HepG2 (cell line): ENCODE measurements around the gene PPM1H. TPM values are rescaled to one million over a fixed set of nuclear protein-coding genes. Genes with fewer than 3 reads are reported as not detected.

ENCODE experiments used
- CHD4 ChIP-seq: fragments of 200-600 bp; sonication (generic); IDR thresholded peaks from 2 replicates; pipeline ENCODE4 v1.7.0; 2017; ENCODE audit warnings: mild to moderate bottlenecking, low read length, borderline replicate concordance
- HNRNPL ChIP-seq: fragments of 200-400 bp; formaldehyde crosslinking; IDR thresholded peaks from 2 replicates; pipeline ENCODE4 v1.6.1; 2017; ENCODE audit warnings: mild to moderate bottlenecking, low read depth, low read length
- KAT7 ChIP-seq: IDR thresholded peaks from 2 replicates; pipeline ENCODE4 v1.6.1; 2018; ENCODE audit warnings: borderline replicate concordance, missing compliant biosample characterization
- SAFB2 ChIP-seq: sonication (generic); formaldehyde crosslinking; IDR thresholded peaks from 2 replicates; pipeline ENCODE4 v1.5.1; 2020; ENCODE audit warnings: missing genetic modification reagents, low read depth, mild to moderate bottlenecking, borderline replicate concordance
- SOX5 ChIP-seq: IDR thresholded peaks from 2 replicates; pipeline ENCODE4 v1.6.1; 2016; ENCODE audit warnings: borderline replicate concordance
- XBP1 ChIP-seq: sonication (generic); formaldehyde crosslinking; IDR thresholded peaks from 2 replicates; pipeline ENCODE4 v1.5.0; 2020; ENCODE audit warnings: missing genetic modification reagents
- ZNF12 ChIP-seq: sonication (generic); formaldehyde crosslinking; IDR thresholded peaks from 2 replicates; pipeline ENCODE4 v1.5.0; 2020; ENCODE audit warnings: missing genetic modification reagents
- ZNF317 ChIP-seq: sonication (generic); formaldehyde crosslinking; IDR thresholded peaks from 2 replicates; pipeline ENCODE4 v1.5.0; 2020; ENCODE audit warnings: mild to moderate bottlenecking, missing genetic modification reagents
- ZNF761 ChIP-seq: sonication (generic); formaldehyde crosslinking; conservative IDR thresholded peaks from 2 replicates; pipeline ENCODE4 v1.4.0; 2020; ENCODE audit warnings: mild to moderate bottlenecking, missing genetic modification reagents
- polyA plus RNA-seq, 8 experiments: library from polyadenylated mRNA; depleted of rRNA in 3 of 8; stranded (reverse) in 7 of 8; unstranded in 1 of 8; fragments of >200 nt; fragmentation: Illumina TruSeq in 4 of 8; extraction: Trizol in 4 of 8; gene quantifications; 2 replicates each; pipeline versions ENCODE4 v1.2.1 to v1.2.3, GENCODE V29; 2011 to 2016; ENCODE audit warnings: low read depth in 4 of 8, missing spikeins in 1 of 8, mixed read lengths in 1 of 8; ENCODE audit not compliant: insufficient read depth in 1 of 8
- total RNA-seq, 5 experiments: library from RNA; depleted of rRNA; stranded (reverse); fragments of >200 nt; fragmentation: Illumina TruSeq; extraction: Trizol; gene quantifications; 2 replicates each; pipeline ENCODE4 v1.2.3, GENCODE V29; 2016; ENCODE audit warnings: low read depth in 1 of 5
- TF ChIP-seq, protein P1 (sequence below): sonication (generic); formaldehyde crosslinking; IDR thresholded peaks from 2 replicates; pipeline ENCODE4 v1.4.0; 2020; ENCODE audit warnings: missing genetic modification reagents
- TF ChIP-seq, protein P2 (sequence below): sonication (generic); formaldehyde crosslinking; IDR thresholded peaks from 2 replicates; pipeline ENCODE4 v1.4.0; 2020; ENCODE audit warnings: missing genetic modification reagents, borderline replicate concordance
- TF ChIP-seq, protein P3 (sequence below): sonication (generic); formaldehyde crosslinking; IDR thresholded peaks from 2 replicates; pipeline ENCODE4 v1.8.1; 2023; ENCODE audit warnings: mild to moderate bottlenecking, inconsistent platforms, moderate library complexity, missing genetic modification reagents, borderline replicate concordance
- TF ChIP-seq, protein P4 (sequence below): IDR thresholded peaks from 2 replicates; pipeline ENCODE4 v1.6.1; 2012; ENCODE audit warnings: low read length, improper control_type of control experiment

PPM1H gene
- total and polyA plus RNA-seq, 2 of the 13 experiments (the other 11 are each of a cell fraction or from before 2014, with no cell fraction given) = 29.1 to 38.1 TPM

DNA sequence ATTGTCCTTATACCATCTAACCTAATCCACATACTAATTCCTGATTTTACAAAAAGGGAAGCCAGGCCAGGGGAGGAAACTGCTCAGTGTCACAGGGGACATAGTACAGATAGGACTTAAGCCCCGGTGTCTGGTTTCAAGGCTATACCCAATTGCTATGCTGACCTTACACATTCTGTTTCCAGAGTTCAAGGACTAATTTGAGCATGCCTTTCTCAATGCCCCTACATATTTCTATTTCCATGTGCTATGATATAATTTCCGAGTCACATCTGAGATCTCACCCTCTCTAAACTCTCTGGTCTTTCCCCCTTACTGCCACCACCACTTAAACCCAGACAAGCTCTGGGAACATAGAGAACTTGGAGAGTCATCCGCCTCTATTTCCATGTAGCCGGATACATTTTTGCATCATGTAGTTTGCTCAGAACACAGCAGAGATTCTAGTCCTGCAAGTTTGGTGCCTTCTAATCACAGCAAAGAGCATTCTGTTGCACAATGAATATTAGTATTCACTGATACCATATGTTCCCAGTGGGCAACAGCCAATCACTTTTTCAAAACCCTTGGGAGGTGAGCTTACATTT lies 34.2 kb downstream of the PPM1H start (continued):
- TF ChIP-seq, protein P1, sequence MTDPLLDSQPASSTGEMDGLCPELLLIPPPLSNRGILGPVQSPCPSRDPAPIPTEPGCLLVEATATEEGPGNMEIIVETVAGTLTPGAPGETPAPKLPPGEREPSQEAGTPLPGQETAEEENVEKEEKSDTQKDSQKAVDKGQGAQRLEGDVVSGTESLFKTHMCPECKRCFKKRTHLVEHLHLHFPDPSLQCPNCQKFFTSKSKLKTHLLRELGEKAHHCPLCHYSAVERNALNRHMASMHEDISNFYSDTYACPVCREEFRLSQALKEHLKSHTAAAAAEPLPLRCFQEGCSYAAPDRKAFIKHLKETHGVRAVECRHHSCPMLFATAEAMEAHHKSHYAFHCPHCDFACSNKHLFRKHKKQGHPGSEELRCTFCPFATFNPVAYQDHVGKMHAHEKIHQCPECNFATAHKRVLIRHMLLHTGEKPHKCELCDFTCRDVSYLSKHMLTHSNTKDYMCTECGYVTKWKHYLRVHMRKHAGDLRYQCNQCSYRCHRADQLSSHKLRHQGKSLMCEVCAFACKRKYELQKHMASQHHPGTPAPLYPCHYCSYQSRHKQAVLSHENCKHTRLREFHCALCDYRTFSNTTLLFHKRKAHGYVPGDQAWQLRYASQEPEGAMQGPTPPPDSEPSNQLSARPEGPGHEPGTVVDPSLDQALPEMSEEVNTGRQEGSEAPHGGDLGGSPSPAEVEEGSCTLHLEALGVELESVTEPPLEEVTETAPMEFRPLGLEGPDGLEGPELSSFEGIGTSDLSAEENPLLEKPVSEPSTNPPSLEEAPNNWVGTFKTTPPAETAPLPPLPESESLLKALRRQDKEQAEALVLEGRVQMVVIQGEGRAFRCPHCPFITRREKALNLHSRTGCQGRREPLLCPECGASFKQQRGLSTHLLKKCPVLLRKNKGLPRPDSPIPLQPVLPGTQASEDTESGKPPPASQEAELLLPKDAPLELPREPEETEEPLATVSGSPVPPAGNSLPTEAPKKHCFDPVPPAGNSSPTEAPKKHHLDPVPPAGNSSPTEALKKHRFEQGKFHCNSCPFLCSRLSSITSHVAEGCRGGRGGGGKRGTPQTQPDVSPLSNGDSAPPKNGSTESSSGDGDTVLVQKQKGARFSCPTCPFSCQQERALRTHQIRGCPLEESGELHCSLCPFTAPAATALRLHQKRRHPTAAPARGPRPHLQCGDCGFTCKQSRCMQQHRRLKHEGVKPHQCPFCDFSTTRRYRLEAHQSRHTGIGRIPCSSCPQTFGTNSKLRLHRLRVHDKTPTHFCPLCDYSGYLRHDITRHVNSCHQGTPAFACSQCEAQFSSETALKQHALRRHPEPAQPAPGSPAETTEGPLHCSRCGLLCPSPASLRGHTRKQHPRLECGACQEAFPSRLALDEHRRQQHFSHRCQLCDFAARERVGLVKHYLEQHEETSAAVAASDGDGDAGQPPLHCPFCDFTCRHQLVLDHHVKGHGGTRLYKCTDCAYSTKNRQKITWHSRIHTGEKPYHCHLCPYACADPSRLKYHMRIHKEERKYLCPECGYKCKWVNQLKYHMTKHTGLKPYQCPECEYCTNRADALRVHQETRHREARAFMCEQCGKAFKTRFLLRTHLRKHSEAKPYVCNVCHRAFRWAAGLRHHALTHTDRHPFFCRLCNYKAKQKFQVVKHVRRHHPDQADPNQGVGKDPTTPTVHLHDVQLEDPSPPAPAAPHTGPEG (CRISPR knock-in tag) = 0 out of 2 replicates have a peak, but pooled peaks have one; percentile 39
- TF ChIP-seq ZNF12 (CRISPR knock-in tag) (peak; percentile 90), HNRNPL (no peak), SOX5 (CRISPR knock-in tag) (peak; percentile 78; the same call in 1 of the 2 replicates), ZNF761 (no peak), CHD4 (peak; percentile 50; the same call in 1 of the 2 replicates), ZNF317 (CRISPR knock-in tag) (no peak), KAT7 (CRISPR knock-in tag) (0 out of 2 replicates have a peak, but pooled peaks have one; percentile 43), SAFB2 (no peak), XBP1 (CRISPR knock-in tag) (no peak)
- TF ChIP-seq, protein P2, sequence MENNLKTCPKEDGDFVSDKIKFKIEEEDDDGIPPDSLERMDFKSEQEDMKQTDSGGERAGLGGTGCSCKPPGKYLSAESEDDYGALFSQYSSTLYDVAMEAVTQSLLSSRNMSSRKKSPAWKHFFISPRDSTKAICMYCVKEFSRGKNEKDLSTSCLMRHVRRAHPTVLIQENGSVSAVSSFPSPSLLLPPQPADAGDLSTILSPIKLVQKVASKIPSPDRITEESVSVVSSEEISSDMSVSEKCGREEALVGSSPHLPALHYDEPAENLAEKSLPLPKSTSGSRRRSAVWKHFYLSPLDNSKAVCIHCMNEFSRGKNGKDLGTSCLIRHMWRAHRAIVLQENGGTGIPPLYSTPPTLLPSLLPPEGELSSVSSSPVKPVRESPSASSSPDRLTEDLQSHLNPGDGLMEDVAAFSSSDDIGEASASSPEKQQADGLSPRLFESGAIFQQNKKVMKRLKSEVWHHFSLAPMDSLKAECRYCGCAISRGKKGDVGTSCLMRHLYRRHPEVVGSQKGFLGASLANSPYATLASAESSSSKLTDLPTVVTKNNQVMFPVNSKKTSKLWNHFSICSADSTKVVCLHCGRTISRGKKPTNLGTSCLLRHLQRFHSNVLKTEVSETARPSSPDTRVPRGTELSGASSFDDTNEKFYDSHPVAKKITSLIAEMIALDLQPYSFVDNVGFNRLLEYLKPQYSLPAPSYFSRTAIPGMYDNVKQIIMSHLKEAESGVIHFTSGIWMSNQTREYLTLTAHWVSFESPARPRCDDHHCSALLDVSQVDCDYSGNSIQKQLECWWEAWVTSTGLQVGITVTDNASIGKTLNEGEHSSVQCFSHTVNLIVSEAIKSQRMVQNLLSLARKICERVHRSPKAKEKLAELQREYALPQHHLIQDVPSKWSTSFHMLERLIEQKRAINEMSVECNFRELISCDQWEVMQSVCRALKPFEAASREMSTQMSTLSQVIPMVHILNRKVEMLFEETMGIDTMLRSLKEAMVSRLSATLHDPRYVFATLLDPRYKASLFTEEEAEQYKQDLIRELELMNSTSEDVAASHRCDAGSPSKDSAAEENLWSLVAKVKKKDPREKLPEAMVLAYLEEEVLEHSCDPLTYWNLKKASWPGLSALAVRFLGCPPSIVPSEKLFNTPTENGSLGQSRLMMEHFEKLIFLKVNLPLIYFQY (CRISPR knock-in tag) = no peak
- TF ChIP-seq, protein P3, sequence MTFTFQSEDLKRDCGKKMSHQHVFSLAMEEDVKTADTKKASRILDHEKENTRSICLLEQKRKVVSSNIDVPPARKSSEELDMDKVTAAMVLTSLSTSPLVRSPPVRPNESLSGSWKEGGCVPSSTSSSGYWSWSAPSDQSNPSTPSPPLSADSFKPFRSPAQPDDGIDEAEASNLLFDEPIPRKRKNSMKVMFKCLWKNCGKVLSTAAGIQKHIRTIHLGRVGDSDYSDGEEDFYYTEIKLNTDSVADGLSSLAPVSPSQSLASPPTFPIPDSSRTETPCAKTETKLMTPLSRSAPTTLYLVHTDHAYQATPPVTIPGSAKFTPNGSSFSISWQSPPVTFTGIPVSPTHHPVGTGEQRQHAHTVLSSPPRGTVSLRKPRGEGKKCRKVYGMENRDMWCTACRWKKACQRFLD (CRISPR knock-in tag) = no peak
- TF ChIP-seq, protein P4, sequence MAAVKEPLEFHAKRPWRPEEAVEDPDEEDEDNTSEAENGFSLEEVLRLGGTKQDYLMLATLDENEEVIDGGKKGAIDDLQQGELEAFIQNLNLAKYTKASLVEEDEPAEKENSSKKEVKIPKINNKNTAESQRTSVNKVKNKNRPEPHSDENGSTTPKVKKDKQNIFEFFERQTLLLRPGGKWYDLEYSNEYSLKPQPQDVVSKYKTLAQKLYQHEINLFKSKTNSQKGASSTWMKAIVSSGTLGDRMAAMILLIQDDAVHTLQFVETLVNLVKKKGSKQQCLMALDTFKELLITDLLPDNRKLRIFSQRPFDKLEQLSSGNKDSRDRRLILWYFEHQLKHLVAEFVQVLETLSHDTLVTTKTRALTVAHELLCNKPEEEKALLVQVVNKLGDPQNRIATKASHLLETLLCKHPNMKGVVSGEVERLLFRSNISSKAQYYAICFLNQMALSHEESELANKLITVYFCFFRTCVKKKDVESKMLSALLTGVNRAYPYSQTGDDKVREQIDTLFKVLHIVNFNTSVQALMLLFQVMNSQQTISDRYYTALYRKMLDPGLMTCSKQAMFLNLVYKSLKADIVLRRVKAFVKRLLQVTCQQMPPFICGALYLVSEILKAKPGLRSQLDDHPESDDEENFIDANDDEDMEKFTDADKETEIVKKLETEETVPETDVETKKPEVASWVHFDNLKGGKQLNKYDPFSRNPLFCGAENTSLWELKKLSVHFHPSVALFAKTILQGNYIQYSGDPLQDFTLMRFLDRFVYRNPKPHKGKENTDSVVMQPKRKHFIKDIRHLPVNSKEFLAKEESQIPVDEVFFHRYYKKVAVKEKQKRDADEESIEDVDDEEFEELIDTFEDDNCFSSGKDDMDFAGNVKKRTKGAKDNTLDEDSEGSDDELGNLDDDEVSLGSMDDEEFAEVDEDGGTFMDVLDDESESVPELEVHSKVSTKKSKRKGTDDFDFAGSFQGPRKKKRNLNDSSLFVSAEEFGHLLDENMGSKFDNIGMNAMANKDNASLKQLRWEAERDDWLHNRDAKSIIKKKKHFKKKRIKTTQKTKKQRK = no peak
